ENCODE data around the gene PIP4P1.
A peak's percentile ranks its signal among the peaks of the same experiment; 100 is the strongest.

Gene PIP4P1

GRCh38 chr14:20435582-20436362, 25.5 kb downstream of the PIP4P1 start, which contains the start of gene KLHL33:
Gene KLHL33 (minus strand): TSS chr14:20436166. CDS start chr14:20435811, 355 bp downstream.
- DNase-seq (ENCODE audit: low spot score) = no peak

DNA sequence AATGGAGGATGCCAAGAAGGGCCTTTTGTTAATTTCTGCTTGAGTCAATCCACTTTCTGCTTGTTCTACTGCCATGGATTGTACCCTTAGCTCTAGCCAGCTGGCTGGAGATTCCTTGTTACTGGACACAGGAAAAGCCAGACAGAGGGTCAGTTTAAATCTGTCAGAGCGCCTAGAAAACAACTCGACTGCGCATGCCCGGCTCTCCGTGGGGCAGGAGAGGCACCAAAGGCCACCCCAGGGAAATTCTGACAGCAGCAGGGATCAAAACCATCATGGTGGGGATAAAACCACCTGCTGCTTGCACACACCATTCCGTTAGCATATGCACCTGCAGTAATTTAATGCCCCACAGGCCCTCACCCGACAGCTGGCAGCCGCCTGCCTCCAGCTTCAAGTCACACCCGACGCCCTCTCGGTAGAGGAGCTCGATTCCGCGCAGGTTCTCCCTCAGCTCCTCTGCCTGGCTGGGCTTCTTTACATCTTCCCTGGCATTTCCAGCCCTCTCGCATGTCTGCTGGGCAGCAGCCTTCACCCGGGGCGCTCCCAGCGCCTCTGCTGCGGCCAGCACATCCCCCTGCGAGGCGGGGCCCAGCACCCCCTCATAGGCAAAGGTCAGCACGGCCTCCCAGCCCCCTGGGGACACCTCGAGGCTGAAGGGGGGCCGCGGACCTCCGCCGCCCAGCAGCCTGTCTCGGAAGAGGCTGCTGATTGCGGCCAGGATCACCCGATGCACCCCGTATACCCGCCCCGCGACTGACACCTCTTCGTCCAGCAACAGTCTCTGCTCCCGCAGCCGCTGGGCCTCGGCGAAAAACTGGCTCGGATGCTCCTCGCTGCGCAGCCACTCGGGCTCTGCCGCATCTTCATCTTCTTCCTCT, 26.3 kb downstream of the PIP4P1 start:
- DNase-seq (ENCODE audit: low spot score) = peak; percentile 83

DNA sequence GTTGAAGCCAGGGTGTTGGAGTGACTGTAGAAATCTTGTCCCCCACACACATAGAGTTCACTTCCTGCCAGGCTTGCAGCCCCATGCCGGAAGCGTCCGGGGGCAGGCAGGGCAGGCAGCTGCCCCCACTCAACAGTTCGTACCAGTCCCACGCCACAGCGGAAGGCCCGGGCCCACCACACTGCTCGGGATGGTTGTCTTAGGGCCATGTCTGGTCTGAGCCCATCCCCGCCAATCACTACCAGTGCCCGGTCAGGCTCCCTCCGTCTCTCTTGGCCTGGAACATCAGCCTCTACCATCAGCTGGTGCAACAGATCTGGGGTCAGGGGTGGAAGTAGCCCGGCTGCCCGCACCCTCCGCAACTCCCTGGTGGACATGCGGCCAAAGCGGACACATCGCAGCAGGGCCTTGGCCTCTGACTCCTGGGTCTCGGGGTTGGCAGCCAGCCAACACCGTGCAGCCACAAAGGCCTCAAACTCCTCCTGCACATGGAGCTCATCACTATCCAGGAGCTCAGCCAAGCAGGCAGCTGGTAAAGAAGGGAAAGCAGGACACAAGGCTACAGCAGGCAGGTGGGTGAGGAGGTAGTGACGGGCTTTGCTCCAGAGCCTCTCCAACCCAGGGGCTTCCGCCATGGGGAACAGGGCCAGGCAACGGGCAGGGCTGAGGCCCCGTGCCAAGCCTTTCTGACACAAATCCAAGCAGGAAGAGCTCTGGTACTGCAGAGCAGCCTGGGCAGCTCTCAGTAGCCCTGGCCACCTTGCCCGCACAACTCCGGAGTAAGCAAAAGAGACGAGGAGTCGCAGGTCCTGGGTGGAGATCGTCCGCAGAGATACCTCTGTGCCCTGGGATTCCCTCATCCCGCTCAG, 31.2 kb downstream of the PIP4P1 start:
- peak; percentile 31 for DNase-seq (ENCODE audit: low spot score)

GRCh38 chr14:20428802-20429201, 32.4 kb downstream of the PIP4P1 start:
- no peak for DNase-seq (ENCODE audit: low spot score)

DNA sequence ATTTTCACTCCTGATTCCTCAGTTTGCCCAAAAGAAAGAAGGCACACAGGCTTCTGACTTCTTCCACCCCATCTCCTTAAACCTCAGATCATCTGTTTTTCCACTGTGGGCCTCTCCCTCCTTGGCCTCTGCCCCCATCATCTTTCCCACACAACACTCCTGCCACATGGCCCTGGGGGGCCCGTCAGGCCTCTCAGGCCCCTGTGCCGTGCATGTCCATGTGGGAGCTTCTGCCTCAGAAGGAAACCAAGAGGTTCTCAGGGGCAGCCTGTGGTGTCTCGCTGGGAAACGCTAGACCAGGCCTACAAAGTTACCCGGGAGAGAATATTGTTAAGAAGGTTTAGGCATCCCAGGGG, 33.2 kb downstream of the PIP4P1 start:
- DNase-seq (ENCODE audit: low spot score) = no peak

GRCh38 chr14:20427231-20428009, 33.8 kb downstream of the PIP4P1 start:
- DNase-seq (ENCODE audit: low spot score) = peak; percentile 45

GRCh38 chr14:20424851-20425250, 36.4 kb downstream of the PIP4P1 start:
- no peak for DNase-seq (ENCODE audit: low spot score)

GRCh38 chr14:20422886-20423285, 38.3 kb downstream of the PIP4P1 start:
- DNase-seq (ENCODE audit: low spot score) = no peak

DNA sequence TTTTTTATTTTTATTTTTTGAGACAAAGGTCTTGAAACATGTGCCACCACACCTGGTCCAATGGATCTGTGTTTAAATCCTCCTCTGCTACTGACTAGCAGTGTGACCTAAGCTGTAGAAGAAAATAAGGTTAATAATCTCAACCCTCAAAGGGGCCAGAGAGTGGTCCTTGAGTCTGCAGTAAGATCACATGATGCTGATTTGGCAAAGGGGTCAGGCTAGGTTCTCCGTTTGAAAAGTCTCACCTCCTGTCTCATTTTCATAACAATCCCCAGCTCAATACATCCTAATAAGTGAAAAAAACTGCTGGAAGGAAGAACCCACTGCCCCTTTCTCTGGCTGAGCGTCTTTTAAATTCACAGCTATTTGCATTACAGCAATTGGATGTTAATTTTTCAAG, 40.0 kb downstream of the PIP4P1 start:
- DNase-seq (ENCODE audit: low spot score) = no peak

DNA sequence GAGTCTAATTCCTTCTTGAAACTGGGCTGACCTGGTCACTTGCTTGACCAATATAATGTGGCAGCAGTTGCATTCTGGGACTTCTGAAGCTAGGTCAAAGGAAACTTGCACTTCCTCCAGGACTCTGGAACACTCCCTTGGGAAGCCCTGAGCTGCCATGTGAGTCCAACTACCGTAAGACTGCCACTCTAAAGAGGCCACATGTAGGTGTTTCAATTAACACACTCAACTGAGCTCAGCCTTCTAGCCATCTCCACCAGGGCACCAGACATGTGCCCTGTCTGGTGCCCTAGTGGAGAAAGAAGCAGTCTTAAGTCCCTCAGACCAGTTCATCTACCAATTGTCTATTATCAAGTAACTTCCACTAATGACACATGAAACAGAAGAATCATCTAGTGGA, 41.8 kb downstream of the PIP4P1 start:
- DNase-seq (ENCODE audit: low spot score) = no peak

DNA sequence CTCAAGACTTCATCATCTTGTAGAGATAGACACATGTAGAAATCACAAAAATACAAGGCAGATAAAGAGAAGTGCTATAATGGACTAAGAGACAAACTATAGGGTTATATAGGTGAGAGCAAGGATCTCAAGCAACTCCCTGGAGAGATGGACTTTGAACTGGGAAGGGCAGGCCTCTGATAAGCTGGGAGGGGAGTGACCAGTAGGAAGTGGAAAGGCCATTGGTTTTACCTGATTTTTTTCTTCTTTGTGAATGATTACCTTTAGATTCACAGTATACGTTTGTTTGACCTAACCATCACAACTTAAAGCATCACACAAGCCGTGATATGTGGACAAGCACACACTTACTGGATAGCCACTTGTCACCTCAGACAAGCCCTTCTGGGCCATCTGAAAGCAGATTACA, 42.7 kb downstream of the PIP4P1 start:
- DNase-seq (ENCODE audit: low spot score) = no peak

- DNase-seq (ENCODE audit: low spot score) = no peak
Measured at GRCh38 chr14:20417250-20418186, 43.7 kb downstream of the PIP4P1 start.

GRCh38 chr14:20416223-20416622, 45.0 kb downstream of the PIP4P1 start:
- no peak for DNase-seq (ENCODE audit: low spot score)

DNA sequence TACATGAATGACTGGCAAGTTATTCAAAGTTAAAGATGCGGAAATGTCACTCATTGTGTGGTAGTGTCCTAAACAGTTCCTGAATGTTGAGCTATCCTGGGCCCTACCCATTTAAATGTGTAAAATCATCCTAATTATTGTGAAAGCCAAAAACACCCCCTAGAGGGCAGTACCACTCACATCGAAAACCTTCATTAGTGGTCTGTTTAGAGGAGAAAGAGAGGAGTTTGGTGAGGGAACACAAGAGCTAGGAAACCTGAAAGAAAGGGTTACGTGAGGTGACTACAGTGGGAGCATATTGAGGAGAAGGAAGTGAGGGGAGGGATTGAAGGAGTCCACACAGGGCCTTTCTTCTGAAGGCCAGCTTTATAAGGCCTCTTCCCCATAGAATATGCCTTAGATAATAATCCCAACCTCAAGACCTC, 45.4 kb downstream of the PIP4P1 start:
- peak; percentile 66 for DNase-seq (ENCODE audit: low spot score)

DNA sequence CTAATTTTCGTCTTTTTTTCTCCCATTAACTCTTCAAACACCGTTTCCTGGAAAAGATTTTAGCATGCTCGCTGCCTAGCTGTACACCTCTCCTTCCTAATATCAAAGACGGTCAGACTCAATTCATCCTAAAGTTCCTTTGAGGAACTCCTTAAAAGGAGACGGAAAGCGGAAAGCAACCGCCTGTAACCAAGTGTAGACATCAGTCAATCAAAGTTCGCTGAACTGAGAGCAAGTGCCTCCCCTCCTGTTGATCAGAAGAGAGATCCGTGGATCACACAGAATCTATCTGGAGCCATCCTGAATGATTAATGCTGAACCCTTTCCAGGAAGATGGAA, 47.5 kb downstream of the PIP4P1 start:
- DNase-seq (ENCODE audit: low spot score) = peak; percentile 31

GRCh38 chr14:20412876-20413743, 48.1 kb downstream of the PIP4P1 start, which contains the start of gene TEP1:
Gene TEP1 (minus strand): TSS chr14:20413501. CDS start chr14:20408439, 5,062 bp downstream.
- DNase-seq (ENCODE audit: low spot score) = peak; percentile 68

GRCh38 chr14:20412411-20412810, 48.8 kb downstream of the PIP4P1 start:
- no peak for DNase-seq (ENCODE audit: low spot score)

DNA sequence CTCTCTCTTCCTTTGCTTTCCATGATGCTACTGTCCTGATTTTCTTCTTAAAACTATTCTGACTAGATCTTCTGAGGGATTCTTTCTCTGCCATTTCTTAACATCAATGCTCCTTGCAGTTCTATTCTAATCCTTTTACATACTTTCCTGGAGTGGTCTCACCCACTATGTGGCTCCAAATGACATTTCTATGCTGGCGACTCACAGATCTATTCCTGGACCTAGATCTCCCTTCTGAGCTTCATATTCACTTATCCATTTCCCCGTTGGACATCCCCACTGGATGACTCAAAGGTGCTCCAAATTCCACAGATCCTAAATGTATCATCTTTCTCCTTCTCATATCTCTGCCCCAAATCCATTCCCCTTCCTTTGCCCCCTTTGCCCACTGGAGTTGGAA, 52.0 kb downstream of the PIP4P1 start:
- DNase-seq (ENCODE audit: low spot score) = no peak

All from globus pallidus (tissue), 1 donor.